ENCODE data around the gene TCEA3. TPM values are rescaled to one million over a fixed set of nuclear protein-coding genes. Genes with fewer than 3 reads are reported as not detected.

TCEA3 gene
- total RNA-seq, 4 donors from 2014 or later: 21.4 to 45.8 (median 26.6) TPM

- no peaks in the 10 kb centered on the region for H3K27me3 ChIP-seq
- H3K9me3 ChIP-seq: no peaks in the 10 kb centered on the region
- no peak overlapping the region for H3K27ac ChIP-seq
- ATAC-seq: no peak
- TF ChIP-seq POLR2A (IDR thresholded peaks at IDR 0.05) (no peak), CTCF (IDR thresholded peaks at IDR 0.05) (no peak), POLR2AphosphoS5 (IDR thresholded peaks at IDR 0.05) (no peak), EP300 (IDR thresholded peaks at IDR 0.05) (no peak)
- peaks cover 0 to 54% of the 10 kb centered on the region in 2 donors for H3K36me3 ChIP-seq
- no peak overlapping the region for H3K4me3 ChIP-seq
- H3K4me1 ChIP-seq: peaks cover 2 to 37% (median 16%) of the 10 kb centered on the region in 3 donors
- WGBS, 2 donors (ENCODE audit: low coverage in 1 of 2): 83 to 91% methylated on average over 7 to 8 of the region's 8 CpGs
Measured at GRCh38 chr1:23407016-23407630, 17.4 kb downstream of the TCEA3 start.

GRCh38 chr1:23405946-23406345, 18.6 kb downstream of the TCEA3 start:
- WGBS, 2 donors (ENCODE audit: low coverage in 1 of 2): 76 to 88% methylated on average over 2 to 3 of the region's 3 CpGs
- H3K27me3 ChIP-seq: no peaks in the 10 kb centered on the region
- H3K4me1 ChIP-seq: peaks cover 2 to 37% (median 16%) of the 10 kb centered on the region in 3 donors
- H3K27ac ChIP-seq: no peak overlapping the region
- no peak overlapping the region for H3K4me3 ChIP-seq
- peaks cover 0 to 63% of the 10 kb centered on the region in 2 donors for H3K36me3 ChIP-seq
- TF ChIP-seq EP300 (IDR thresholded peaks at IDR 0.05) (no peak), POLR2A (IDR thresholded peaks at IDR 0.05) (no peak), POLR2AphosphoS5 (IDR thresholded peaks at IDR 0.05) (no peak), CTCF (IDR thresholded peaks at IDR 0.05) (no peak)
- ATAC-seq: no peak
- H3K9me3 ChIP-seq: no peaks in the 10 kb centered on the region

GRCh38 chr1:23403735-23404486, 20.6 kb downstream of the TCEA3 start:
- Histone ChIP-seq H3K9me3 (no peaks in the 10 kb centered on the region), H3K36me3 (peaks cover 0 to 62% of the 10 kb centered on the region in 2 donors), H3K27ac (peak overlapping the region; percentile 40 to 79 (median 70)), H3K4me3 (peak overlapping the region in 1 of 2 donors; percentile 22), H3K27me3 (no peaks in the 10 kb centered on the region), H3K4me1 (peaks cover 2 to 48% (median 19%) of the 10 kb centered on the region in 3 donors)
- TF ChIP-seq CTCF (IDR thresholded peaks at IDR 0.05) (peak; percentile 94 to 98 (median 96)), POLR2AphosphoS5 (IDR thresholded peaks at IDR 0.05) (peak; percentile 72), POLR2A (IDR thresholded peaks at IDR 0.05) (no peak)
- 20% methylated on average over 5 of the region's 19 CpGs for WGBS, 2 donors (ENCODE audit: low coverage in 1 of 2)
- ATAC-seq: peak; percentile 87

- H3K27ac ChIP-seq: peak overlapping the region; percentile 40 to 79 (median 70)
- H3K36me3 ChIP-seq: peaks cover 0 to 56% of the 10 kb centered on the region in 2 donors
- H3K27me3 ChIP-seq: no peaks in the 10 kb centered on the region
- no peak overlapping the region for H3K4me3 ChIP-seq
- no peaks in the 10 kb centered on the region for H3K9me3 ChIP-seq
- peaks cover 2 to 48% (median 19%) of the 10 kb centered on the region in 3 donors for H3K4me1 ChIP-seq
- WGBS, 2 donors (ENCODE audit: low coverage in 1 of 2): 64 to 68% methylated on average over 4 of the region's 4 CpGs
- no peak for ATAC-seq
- TF ChIP-seq CTCF (IDR thresholded peaks at IDR 0.05): no peak
- TF ChIP-seq EP300 (IDR thresholded peaks at IDR 0.05): no peak
- no peak for TF ChIP-seq POLR2AphosphoS5 (IDR thresholded peaks at IDR 0.05)
- no peak for TF ChIP-seq POLR2A (IDR thresholded peaks at IDR 0.05)
Measured at GRCh38 chr1:23403355-23403734, 21.2 kb downstream of the TCEA3 start.

Data from gastroesophageal sphincter (tissue), 4 donors.